ENCODE measurements around the gene MYLK. TPM values are rescaled to one million over a fixed set of nuclear protein-coding genes. Genes with fewer than 3 reads are reported as not detected.

The MYLK gene
- total RNA-seq, 4 donors from 2014 or later, result 420 to 1,252 (median 768) TPM

GRCh38 chr3:123871946-123872345, 12.2 kb downstream of the MYLK start:
- H3K27me3 ChIP-seq, result no peaks in the 10 kb centered on the region
- no peaks in the 10 kb centered on the region for H3K9me3 ChIP-seq
- no peak overlapping the region for H3K4me3 ChIP-seq
- no peak for TF ChIP-seq CTCF (IDR thresholded peaks at IDR 0.05)
- TF ChIP-seq POLR2A (IDR thresholded peaks at IDR 0.05), result no peak
- H3K27ac ChIP-seq, result no peak overlapping the region
- H3K36me3 ChIP-seq, result no peaks in the 10 kb centered on the region
- DNase-seq, result no peak
- H3K4me1 ChIP-seq, result no peaks in the 10 kb centered on the region
- intact Hi-C loops (cut with DNase I; ENCODE audit: low total_unique reads), result no loop called here

- H3K9me3 ChIP-seq, result no peaks in the 10 kb centered on the region
- no peaks in the 10 kb centered on the region for H3K27me3 ChIP-seq
- no peak for DNase-seq
- no peaks in the 10 kb centered on the region for H3K36me3 ChIP-seq
- no peak overlapping the region for H3K4me3 ChIP-seq
- H3K4me1 ChIP-seq, result no peaks in the 10 kb centered on the region
- no peak overlapping the region for H3K27ac ChIP-seq
- intact Hi-C loops (cut with DNase I; ENCODE audit: low total_unique reads), result no loop called here
- TF ChIP-seq CTCF (IDR thresholded peaks at IDR 0.05) (no peak), POLR2A (IDR thresholded peaks at IDR 0.05) (no peak)
These were observed 14.1 kb downstream of the MYLK start for GRCh38 chr3:123870033-123870432.

GRCh38 chr3:123869165-123869564, 15.0 kb downstream of the MYLK start:
- no peaks in the 10 kb centered on the region for H3K27me3 ChIP-seq
- H3K9me3 ChIP-seq, result no peaks in the 10 kb centered on the region
- H3K4me1 ChIP-seq, result no peaks in the 10 kb centered on the region
- H3K4me3 ChIP-seq, result no peak overlapping the region
- DNase-seq, result no peak
- intact Hi-C loops (cut with DNase I; ENCODE audit: low total_unique reads), result no loop called here
- TF ChIP-seq CTCF (IDR thresholded peaks at IDR 0.05) (no peak), POLR2A (IDR thresholded peaks at IDR 0.05) (no peak)
- H3K27ac ChIP-seq, result no peak overlapping the region
- no peaks in the 10 kb centered on the region for H3K36me3 ChIP-seq

GRCh38 chr3:123864706-123865105, 19.4 kb downstream of the MYLK start:
- TF ChIP-seq POLR2A (IDR thresholded peaks at IDR 0.05) (no peak), CTCF (IDR thresholded peaks at IDR 0.05) (no peak)
- no peaks in the 10 kb centered on the region for H3K9me3 ChIP-seq
- H3K27ac ChIP-seq, result no peak overlapping the region
- H3K4me1 ChIP-seq, result no peaks in the 10 kb centered on the region
- DNase-seq, result no peak
- intact Hi-C loops (cut with DNase I; ENCODE audit: low total_unique reads), result no loop called here
- no peaks in the 10 kb centered on the region for H3K27me3 ChIP-seq
- no peak overlapping the region for H3K4me3 ChIP-seq
- H3K36me3 ChIP-seq, result no peaks in the 10 kb centered on the region

GRCh38 chr3:123862152-123862551, 22.0 kb downstream of the MYLK start:
- H3K4me1 ChIP-seq, result no peaks in the 10 kb centered on the region

More at GRCh38 chr3:123862152-123862551, 22.0 kb downstream of the MYLK start:
- Histone ChIP-seq H3K27ac (no peak overlapping the region), H3K4me3 (no peak overlapping the region), H3K9me3 (no peaks in the 10 kb centered on the region), H3K27me3 (no peaks in the 10 kb centered on the region), H3K36me3 (no peaks in the 10 kb centered on the region)
- intact Hi-C loops (cut with DNase I; ENCODE audit: low total_unique reads), result no loop called here
- no peak for TF ChIP-seq CTCF (IDR thresholded peaks at IDR 0.05)
- no peak for TF ChIP-seq POLR2A (IDR thresholded peaks at IDR 0.05)
- DNase-seq, result no peak
